H1 (cell line): ENCODE results near the gene BRMS1. TPM values are rescaled to one million over a fixed set of nuclear protein-coding genes. Genes with fewer than 3 reads are reported as not detected.

Experiments
- CTCF ChIA-PET: fragments of 300-600 bp; sonication (Branson Sonifier 250); formaldehyde crosslinking; loops from one replicate; lab custom pipeline; 2021; ENCODE audit not compliant: partially characterized antibody; lab: Charles Lee
- POLR2A ChIA-PET: fragments of 300-600 bp; sonication (Branson Sonifier 250); formaldehyde crosslinking; loops from one replicate; lab custom pipeline; 2021; ENCODE audit warnings: inconsistent platforms; ENCODE audit not compliant: partially characterized antibody; lab: Charles Lee
- DNase-seq, 2 experiments: peaks; one replicate each; pipeline versions ENCODE4 v3.0.0 to v3.0.0-alpha.2; 2010 to 2022; ENCODE audit warnings: low spot score in 2 of 2, low read depth in 1 of 2, mixed read lengths in 1 of 2
- FAIRE-seq: peaks from 2 replicates; lab custom pipeline; 2011; peaks lifted over from hg19 to GRCh38; lab: Jason Lieb, UNC
- H2AFZ ChIP-seq: 2 replicates; pipeline ENCODE4 v1.8.1; 2012; ENCODE audit warnings: low read length, inconsistent platforms
- H2AK5ac ChIP-seq: 2 replicates; pipeline ENCODE4 v1.6.1; 2013; ENCODE audit warnings: low read depth, low read length
- H2BK120ac ChIP-seq: replicated peaks from 2 replicates; pipeline ENCODE3; 2013; ENCODE audit warnings: low read depth, low read length, inconsistent platforms
- H2BK12ac ChIP-seq: 2 replicates; pipeline ENCODE4 v1.6.1; 2013; ENCODE audit warnings: low read depth, low read length
- H2BK15ac ChIP-seq: 2 replicates; pipeline ENCODE4 v1.6.1; 2013; ENCODE audit warnings: low read length
- H2BK20ac ChIP-seq: 2 replicates; pipeline ENCODE4 v1.6.1; 2013; ENCODE audit warnings: low read length
- H2BK5ac ChIP-seq: 2 replicates; pipeline ENCODE4 v1.6.1; 2013; ENCODE audit warnings: low read depth, low read length
- H3K14ac ChIP-seq: 2 replicates; pipeline ENCODE4 v1.6.1; 2013; ENCODE audit warnings: inconsistent platforms; ENCODE audit not compliant: insufficient read length
- H3K18ac ChIP-seq: 2 replicates; pipeline ENCODE4 v1.6.1; 2013; ENCODE audit warnings: low read length; ENCODE audit errors: extremely low read depth
- H3K23ac ChIP-seq: 2 replicates; pipeline ENCODE4 v1.6.1; 2013; ENCODE audit warnings: inconsistent platforms; ENCODE audit not compliant: insufficient read length
- H3K23me2 ChIP-seq: 2 replicates; pipeline ENCODE4 v1.6.1; 2013; ENCODE audit warnings: low read depth, low read length
- H3K27ac ChIP-seq: 2 replicates; pipeline ENCODE4 v1.6.1; 2011; ENCODE audit warnings: low read depth, low read length, inconsistent platforms
- H3K27me3 ChIP-seq, 4 experiments: replicated peaks in 1 of 4; 1 replicate in 1 of 4; 2 replicates in 3 of 4; pipeline versions ENCODE4 v1.6.1 to v1.8.1; 2011 to 2013; ENCODE audit warnings: low read length in 3 of 4, mild to moderate bottlenecking in 3 of 4, inconsistent platforms in 2 of 4, mixed read lengths in 2 of 4, moderate library complexity in 1 of 4; ENCODE audit not compliant: control insufficient read depth in 3 of 4, insufficient read depth in 3 of 4; ENCODE audit errors: extremely low read depth in 1 of 4
- H3K36me3 ChIP-seq, 4 experiments: 2 replicates each; pipeline versions ENCODE4 v1.6.1 to v1.8.1; 2011 to 2013; ENCODE audit warnings: mild to moderate bottlenecking in 4 of 4, low read length in 3 of 4, moderate library complexity in 2 of 4, control low read depth in 1 of 4, inconsistent platforms in 1 of 4; ENCODE audit not compliant: insufficient read depth in 4 of 4, control insufficient read depth in 2 of 4
- H3K4ac ChIP-seq: replicated peaks from 2 replicates; pipeline ENCODE3; 2013; ENCODE audit warnings: low read length, low read depth, mixed read lengths, inconsistent platforms; ENCODE audit not compliant: insufficient read length
- H3K4me1 ChIP-seq, 4 experiments: replicated peaks in 1 of 4; 1 replicate in 1 of 4; 2 replicates in 3 of 4; pipeline versions ENCODE4 v1.6.1 to v1.8.1; 2011 to 2013; ENCODE audit warnings: low read length in 3 of 4, inconsistent platforms in 2 of 4, mixed read lengths in 1 of 4; ENCODE audit not compliant: insufficient read depth in 4 of 4, control insufficient read depth in 3 of 4
- H3K4me2 ChIP-seq, 2 experiments: 2 replicates each; pipeline versions ENCODE4 v1.6.1 to v1.8.1; 2011 to 2013; ENCODE audit warnings: low read depth in 2 of 2, low read length in 2 of 2, control low read depth in 1 of 2, inconsistent platforms in 1 of 2, mild to moderate bottlenecking in 1 of 2; ENCODE audit not compliant: insufficient read depth in 1 of 2
- H3K4me3 ChIP-seq, 4 experiments: fragments of 200-600, 300-600 bp in 1 of 4; sonication (generic), shearing (Covaris generic), sonication (Bioruptor Twin) in 1 of 4; 2 replicates each; pipeline versions ENCODE4 v1.5.1 to v1.8.1; 2011 to 2016; ENCODE audit warnings: low read length in 4 of 4, low read depth in 3 of 4, control low read depth in 2 of 4, inconsistent platforms in 2 of 4, mild to moderate bottlenecking in 2 of 4, mixed read lengths in 1 of 4, moderate library complexity in 1 of 4; ENCODE audit not compliant: insufficient read depth in 2 of 4; ENCODE audit errors: extremely low read depth in 1 of 4
- H3K56ac ChIP-seq: replicated peaks from 2 replicates; pipeline ENCODE3; 2013; ENCODE audit warnings: low read depth, mild to moderate bottlenecking, mixed read lengths, low read length, inconsistent platforms; ENCODE audit not compliant: insufficient read length
- H3K79me1 ChIP-seq: 2 replicates; pipeline ENCODE4 v1.6.1; 2013; ENCODE audit warnings: low read depth, low read length, control low read depth
- H3K79me2 ChIP-seq, 2 experiments: 2 replicates each; pipeline versions ENCODE4 v1.6.1 to v1.8.1; 2012 to 2013; ENCODE audit warnings: low read length in 2 of 2, mild to moderate bottlenecking in 2 of 2, inconsistent platforms in 1 of 2; ENCODE audit not compliant: insufficient read depth in 2 of 2, control insufficient read depth in 1 of 2
- H3K9ac ChIP-seq, 4 experiments: replicated peaks in 1 of 4; 1 replicate in 1 of 4; 2 replicates in 3 of 4; pipeline versions ENCODE4 v1.6.1 to v1.8.1; 2011 to 2013; ENCODE audit warnings: low read depth in 3 of 4, low read length in 3 of 4, control low read depth in 2 of 4, mild to moderate bottlenecking in 2 of 4, moderate library complexity in 2 of 4, inconsistent platforms in 1 of 4; ENCODE audit errors: extremely low read depth in 1 of 4
- H3K9me3 ChIP-seq, 2 experiments: 2 replicates each; pipeline versions ENCODE4 v1.6.1 to v1.8.1; 2012 to 2013; ENCODE audit warnings: mild to moderate bottlenecking in 2 of 2, moderate library complexity in 2 of 2, control low read depth in 1 of 2, inconsistent platforms in 1 of 2, low read depth in 1 of 2, low read length in 1 of 2, mixed read lengths in 1 of 2; ENCODE audit not compliant: insufficient read depth in 2 of 2
- H4K20me1 ChIP-seq, 2 experiments: replicated peaks in 1 of 2; 2 replicates each; pipeline versions ENCODE3 to v1.8.1; 2011 to 2013; ENCODE audit warnings: inconsistent platforms in 2 of 2, low read length in 2 of 2, mild to moderate bottlenecking in 1 of 2; ENCODE audit not compliant: insufficient read depth in 2 of 2, control insufficient read depth in 1 of 2
- H4K5ac ChIP-seq: 2 replicates; pipeline ENCODE4 v1.6.1; 2013; ENCODE audit warnings: low read length, low read depth, mixed read lengths, inconsistent platforms; ENCODE audit not compliant: insufficient read length
- H4K8ac ChIP-seq: 2 replicates; pipeline ENCODE4 v1.8.0; 2013; ENCODE audit warnings: mild to moderate bottlenecking, moderate library complexity, low read length, inconsistent platforms; ENCODE audit not compliant: insufficient read depth; ENCODE audit errors: extremely low read depth
- H4K91ac ChIP-seq: replicated peaks from 2 replicates; pipeline ENCODE3; 2013; ENCODE audit warnings: low read length, mixed read lengths, inconsistent platforms; ENCODE audit not compliant: insufficient read length
- EZH2 ChIP-seq: fragments of 200-600 bp; sonication (generic); IDR thresholded peaks from 2 replicates; pipeline ENCODE4 v1.7.1; 2012; ENCODE audit warnings: low read depth, mild to moderate bottlenecking, moderate library complexity, low read length, inconsistent platforms; ENCODE audit not compliant: severe bottlenecking
- HDAC2 ChIP-seq, 2 experiments: fragments of 300-600 bp in 1 of 2; sonication (generic) in 1 of 2; IDR thresholded peaks; 2 replicates each; pipeline ENCODE4 v1.6.1; 2011 to 2012; ENCODE audit warnings: low read depth in 2 of 2, low read length in 2 of 2, mild to moderate bottlenecking in 2 of 2, moderate library complexity in 2 of 2, borderline replicate concordance in 1 of 2, inconsistent platforms in 1 of 2
- JUN ChIP-seq: IDR thresholded peaks from 2 replicates; pipeline ENCODE4 v1.6.1; 2011; ENCODE audit warnings: low read depth, mild to moderate bottlenecking, improper control_type of control experiment, low read length
- KDM1A ChIP-seq: fragments of 200-600, 300-600 bp; sonication (generic); IDR thresholded peaks from 2 replicates; pipeline ENCODE4 v1.7.1; 2016; ENCODE audit warnings: mild to moderate bottlenecking, low read length, borderline replicate concordance
- PHF8 ChIP-seq: fragments of 200-600 bp; sonication (generic); conservative IDR thresholded peaks from 2 replicates; pipeline ENCODE4 v1.7.1; 2012; ENCODE audit warnings: low read depth, mild to moderate bottlenecking, inconsistent platforms, low read length, moderate library complexity
- RBBP5 ChIP-seq: IDR thresholded peaks from 2 replicates; pipeline ENCODE4 v1.7.1; 2012; ENCODE audit warnings: low read depth, mild to moderate bottlenecking, inconsistent platforms, low read length, moderate library complexity, borderline replicate concordance
- RXRA ChIP-seq: IDR thresholded peaks from 2 replicates; pipeline ENCODE4 v1.6.1; 2011; ENCODE audit warnings: low read depth, mild to moderate bottlenecking, low read length, moderate library complexity; ENCODE audit not compliant: insufficient read depth
- SUZ12 ChIP-seq: fragments of 200-600 bp; sonication (generic); IDR thresholded peaks from 2 replicates; pipeline ENCODE4 v1.6.1; 2012; ENCODE audit warnings: mild to moderate bottlenecking, inconsistent platforms, low read length, moderate library complexity, mixed read lengths
- WGBS, 2 experiments: shearing (Covaris generic) in 1 of 2; methylation state at CpG; one replicate each; pipeline versions ENCODE4 v1.1.6 to v1.1.7; 2013 to 2015; ENCODE audit warnings: low lambda C conversion rate in 2 of 2, mixed read lengths in 2 of 2, inconsistent platforms in 1 of 2, low coverage in 1 of 2, missing lambda C conversion rate in 1 of 2; ENCODE audit not compliant: insufficient replicate concordance in 2 of 2, insufficient coverage in 1 of 2, insufficient read length in 1 of 2; ENCODE audit errors: extremely low coverage in 1 of 2, missing lambda C conversion rate in 1 of 2; 5-methylcytosine and 5-hydroxymethylcytosine counted together
- polyA plus RNA-seq, 7 experiments: library from polyadenylated mRNA; depleted of rRNA in 3 of 7; stranded (reverse) in 5 of 7; unstranded in 2 of 7; fragments of >200 nt in 5 of 7; fragments of 200-250 nt in 2 of 7; gene quantifications; 1 replicate in 5 of 7; 2 replicates in 1 of 7; 4 replicates in 1 of 7; pipeline versions ENCODE4 v1.2.1 to v1.2.3, GENCODE V29; 2011 to 2013; ENCODE audit warnings: missing spikeins in 2 of 7, mixed read lengths in 2 of 7
- total RNA-seq: library from RNA; stranded (reverse); fragmentation: NEBNext Ultra II Directional; extraction: Animal tissue kit (Norgen Biotek cat#: 25700); gene quantifications from 2 replicates; pipeline ENCODE4 v1.2.1, GENCODE V29; 2021

Gene BRMS1
- total and polyA plus RNA-seq, 2 of the 8 experiments (the other 6 are each of a cell fraction or from before 2014, with no cell fraction given), result 39.2 to 46.1 TPM

- no peak overlapping the region for H3K27ac ChIP-seq
- WGBS, 2 experiments, result 20% methylated on average over 16 of the region's 16 CpGs; no CpG with 5 or more reads in 1 of the 2 experiments
Observed at GRCh38 chr11:66291303-66291705, 53.6 kb downstream of the BRMS1 start.

More at GRCh38 chr11:66291303-66291705, 53.6 kb downstream of the BRMS1 start:
- peaks cover 2 to 28% (median 18%) of the 10 kb centered on the region in 4 experiments for H3K27me3 ChIP-seq
- no peak overlapping the region for H2BK120ac ChIP-seq
- no peak overlapping the region for H4K91ac ChIP-seq
- peaks cover 12% of the 10 kb centered on the region; the same call in 1 of the 2 replicates for H3K23me2 ChIP-seq
- H3K4me1 ChIP-seq, result peaks cover 0 to 21% (median 6%) of the 10 kb centered on the region in 4 experiments; a peak in 5 of 7 replicates
- no peaks in the 10 kb centered on the region for H3K9me3 ChIP-seq
- peak overlapping the region; percentile 43 to 75 for H3K4me2 ChIP-seq
- no peak overlapping the region for H3K4ac ChIP-seq
- H3K79me1 ChIP-seq, result peaks cover 6% of the 10 kb centered on the region; the same call in 1 of the 2 replicates
- H2BK12ac ChIP-seq, result peak overlapping the region; percentile 43; the same call in 1 of the 2 replicates
- no peak overlapping the region for H2AK5ac ChIP-seq
- H3K9ac ChIP-seq, result no peak overlapping the region
- H3K56ac ChIP-seq, result no peak overlapping the region
- ChIA-PET POLR2A (interaction anchor here (0.6 to 4.5 kb wide), 9 partner anchors 8 to 79 kb away, joined by 3 to 29 read pairs (median 4); no protein-coding TSS in a partner anchor), CTCF (interaction anchor here (0.6 to 6.9 kb wide), 7 partner anchors 9 to 1026 kb away, joined by 3 to 57 read pairs (median 4); no protein-coding TSS in a partner anchor)
- peak; percentile 94 for TF ChIP-seq KDM1A
- TF ChIP-seq HDAC2 (IDR thresholded peaks at IDR 0.05; ENCODE audit: borderline replicate concordance in 1 of 2, low read depth in 2 of 2, low read length in 2 of 2), result peak in 1 of 2 experiments; percentile 51; a peak in 1 of 4 replicates
- TF ChIP-seq PHF8, result no peak
- TF ChIP-seq SUZ12, result 0 out of 2 replicates have a peak, but pooled peaks have one; percentile 25
- no peak for TF ChIP-seq RXRA
- TF ChIP-seq RBBP5, result 0 out of 2 replicates have a peak, but pooled peaks have one; percentile 0
- no peak for TF ChIP-seq JUN
- TF ChIP-seq EZH2, result peak; percentile 40
- H2BK20ac ChIP-seq, result no peak overlapping the region
- peaks cover 0 to 9% of the 10 kb centered on the region in 2 experiments; a peak in 1 of 4 replicates for H3K79me2 ChIP-seq
- no peak overlapping the region; the same call in 1 of the 2 replicates for H4K8ac ChIP-seq
- H3K36me3 ChIP-seq, result no peaks in the 10 kb centered on the region
- peak in 1 of 2 experiments; percentile 57 for DNase-seq
- no peak overlapping the region for H2AFZ ChIP-seq
- H3K14ac ChIP-seq, result no peak overlapping the region
- H4K20me1 ChIP-seq, result peaks cover 4 to 10% of the 10 kb centered on the region in 2 experiments
- no peak overlapping the region for H4K5ac ChIP-seq
- H3K23ac ChIP-seq, result no peak overlapping the region
- H3K18ac ChIP-seq, result no peak overlapping the region
- H2BK15ac ChIP-seq, result no peak overlapping the region
- FAIRE-seq, result no peak
- H2BK5ac ChIP-seq, result no peak overlapping the region
- peak overlapping the region; percentile 40 to 76 (median 49) for H3K4me3 ChIP-seq
